ENCODE measurements around the gene PCDHB14.
"Not testable (repeated sequence)": the region's sequence is repeated elsewhere in the genome, so short reads cannot be mapped to it uniquely, and the experiment has no call there.

GRCh38 chr5:141201646-141202045, 21.5 kb upstream of the PCDHB14 start:
- TF ChIP-seq EZH2 (IDR thresholded peaks at IDR 0.05; ENCODE audit: borderline replicate concordance, insufficient read depth, low read depth, low read length, poor library complexity, severe bottlenecking); CTCF (IDR thresholded peaks at IDR 0.05): not testable (repeated sequence)
